NCI-H146 treated with DMSO at 0.1 percent for 48 hours (cell line): ENCODE data around the gene MAP7.
"Not testable (repeated sequence)": the region's sequence is repeated elsewhere in the genome, so short reads cannot be mapped to it uniquely, and the experiment has no call there.

Experiments used
- DNase-seq: peaks from one replicate; lab custom pipeline; 2025; ENCODE audit not compliant: unreplicated experiment; lab: John Stamatoyannopoulos, UW

The MAP7 gene

DNA sequence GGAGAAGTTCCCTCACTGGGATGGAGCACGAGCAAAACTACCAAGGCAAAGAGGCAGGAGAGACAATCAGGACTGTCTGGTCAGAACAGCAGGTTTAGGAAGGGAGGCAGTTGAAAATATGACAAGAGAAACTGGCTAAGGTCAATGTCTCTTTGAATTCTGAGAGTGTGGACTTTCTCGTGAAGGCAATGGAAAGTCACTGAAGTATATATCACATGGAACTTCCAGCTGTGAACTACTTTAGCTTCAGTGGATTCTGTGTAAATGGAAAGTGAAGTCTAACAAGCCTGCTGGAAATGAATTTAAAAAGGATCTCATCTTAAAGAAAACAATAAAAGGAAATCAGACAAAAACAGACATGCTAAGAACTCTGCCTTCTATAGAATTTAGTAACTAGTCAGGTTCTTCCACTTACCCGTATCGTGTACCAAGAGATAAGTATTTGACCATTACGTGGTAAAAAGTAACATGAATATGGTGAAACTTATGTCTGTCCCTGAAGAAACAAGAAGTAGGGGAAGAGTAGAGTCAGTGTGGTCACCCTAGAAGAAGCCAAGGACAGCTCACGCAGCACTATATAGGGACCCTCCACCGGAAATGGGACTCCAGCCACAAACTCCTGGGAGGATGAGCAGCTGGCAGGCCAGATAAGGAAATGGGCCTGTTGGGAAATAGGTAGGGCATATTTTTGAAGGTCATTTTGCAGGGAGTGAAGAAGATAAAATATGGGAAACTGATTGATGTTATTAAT is 123.4 kb downstream of the MAP7 start:
- no peak for DNase-seq

DNA sequence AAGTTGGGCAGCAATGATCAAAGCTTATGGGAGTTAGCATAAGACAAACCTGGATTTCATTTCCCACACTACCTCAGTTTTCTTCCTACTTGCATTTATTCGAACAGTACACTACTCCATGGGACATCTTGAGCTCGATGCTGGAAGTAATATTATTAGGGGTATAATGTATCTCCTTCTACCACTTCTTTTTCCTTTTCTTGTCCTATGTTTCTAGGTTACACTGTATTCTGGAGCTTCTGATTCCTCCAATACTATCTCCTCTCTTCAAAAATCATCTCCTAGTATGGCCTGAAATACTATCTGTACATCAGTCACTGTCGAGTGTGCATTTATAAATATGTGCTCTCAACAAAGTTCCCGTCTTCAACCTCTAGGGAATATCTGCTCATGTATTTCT is 124.4 kb downstream of the MAP7 start:
- no peak for DNase-seq

DNA sequence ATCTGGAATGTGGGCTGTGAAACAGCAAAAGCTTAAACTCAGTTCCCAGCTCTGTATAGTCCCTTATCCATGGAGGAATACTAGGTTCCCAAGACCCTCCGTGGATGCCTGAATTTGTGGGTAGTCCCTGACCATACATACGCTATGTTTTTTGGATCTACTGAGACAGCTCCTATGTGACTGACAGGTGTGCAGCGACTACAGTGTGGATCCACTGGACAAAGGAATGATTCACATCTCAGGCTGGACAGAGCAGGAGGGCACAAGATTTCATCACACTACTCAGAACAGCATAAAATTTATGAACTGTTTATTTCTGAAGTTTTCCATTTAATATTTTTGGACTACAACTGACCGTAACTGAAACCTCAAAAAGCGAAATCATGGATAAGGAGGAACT is 125.3 kb downstream of the MAP7 start:
- DNase-seq: no peak

DNA sequence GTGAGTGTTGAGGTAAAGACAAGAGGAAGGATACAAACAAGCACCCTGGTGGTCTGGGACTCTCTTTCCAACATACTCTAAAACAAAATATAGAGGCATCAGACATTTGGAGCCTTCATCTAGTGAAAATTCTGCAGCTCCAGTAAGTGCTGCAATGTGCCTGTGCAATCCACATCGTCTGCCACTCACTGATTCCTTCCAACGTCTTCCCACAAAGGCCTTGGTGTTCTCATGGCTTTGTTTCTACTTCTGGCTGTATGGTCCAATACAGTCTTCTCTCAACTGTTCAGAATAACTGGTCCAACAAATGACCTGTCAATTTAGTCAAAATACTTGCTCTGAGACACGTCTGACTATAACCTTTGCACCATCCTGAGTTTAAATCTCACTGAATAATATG is 125.8 kb downstream of the MAP7 start:
- DNase-seq: no peak

DNA sequence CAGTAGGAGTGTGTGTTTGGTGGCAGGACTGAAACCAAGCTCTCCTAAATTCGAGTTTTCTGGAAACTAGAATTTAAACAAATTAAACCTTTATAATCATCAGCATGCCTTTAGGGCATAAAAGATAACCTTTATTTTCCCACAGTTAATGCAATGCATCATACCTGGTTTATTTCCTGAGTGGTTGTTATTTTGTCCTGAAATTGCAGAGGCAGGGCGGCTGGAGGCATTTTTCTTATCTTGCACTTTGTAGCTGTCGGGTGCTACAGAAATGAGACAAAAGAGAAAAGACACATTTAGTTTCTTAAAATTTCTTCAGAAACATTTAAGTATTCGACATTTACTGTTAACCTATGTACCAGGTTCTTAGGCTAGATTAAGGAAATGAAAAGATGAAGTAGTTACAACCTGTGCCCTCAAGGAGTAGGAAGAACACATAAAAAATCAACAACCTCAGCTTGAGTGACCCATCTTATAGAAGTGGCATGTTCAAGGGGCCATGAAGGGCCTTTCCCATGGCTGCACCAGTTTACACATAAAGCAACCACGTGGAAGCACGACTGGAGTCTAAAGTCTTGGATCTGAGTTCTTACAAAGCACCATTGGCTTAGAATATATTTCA is 128.6 kb downstream of the MAP7 start:
- no peak for DNase-seq

DNA sequence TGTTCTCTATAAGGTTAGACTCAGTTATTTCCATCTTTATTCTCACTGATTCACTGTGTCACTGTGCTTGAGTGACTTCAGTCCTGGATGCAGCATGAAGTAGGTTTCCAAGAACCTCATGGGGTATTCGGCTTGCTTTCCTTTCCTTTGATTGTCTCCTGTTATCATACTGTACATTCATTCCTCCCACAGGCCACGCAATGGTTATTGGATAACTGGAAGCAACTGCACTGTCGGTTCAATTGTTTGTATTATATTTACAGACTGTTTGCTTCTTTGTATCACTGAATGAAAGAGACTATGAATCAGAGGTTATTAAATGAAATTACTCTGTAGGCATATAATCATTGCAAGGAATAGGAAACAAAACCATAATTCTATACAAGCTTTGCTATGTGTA is 129.4 kb downstream of the MAP7 start:
- DNase-seq: peak; percentile 84

DNA sequence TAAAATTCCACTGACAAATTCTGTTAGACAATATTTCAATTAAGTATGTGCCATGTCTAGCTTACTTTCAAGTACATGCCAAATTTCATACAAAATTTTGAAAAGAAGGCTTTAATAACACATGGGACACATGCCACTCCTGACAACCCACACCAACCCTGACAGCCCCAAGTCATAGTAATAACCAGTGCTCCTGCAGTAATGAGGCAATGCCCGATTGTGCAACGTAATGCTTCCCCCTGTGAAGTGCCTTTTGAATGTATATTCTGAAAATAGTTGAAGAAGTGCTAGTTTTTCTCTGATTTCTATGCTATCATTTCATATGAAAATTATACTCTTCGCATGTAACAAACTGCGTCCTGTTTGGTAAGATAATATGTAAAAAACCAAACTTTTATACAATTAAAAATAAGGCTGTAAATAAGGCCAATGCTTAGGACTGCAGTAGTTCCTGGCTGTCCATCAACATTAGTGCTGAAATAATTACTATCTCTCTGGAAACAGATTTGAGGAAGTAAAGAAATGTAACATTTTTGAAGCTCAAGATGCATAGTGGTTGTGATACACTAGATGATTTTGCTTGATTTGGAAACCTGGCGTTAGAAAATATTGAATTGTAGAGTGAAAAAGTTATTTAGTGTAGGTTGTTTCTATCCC is 134.7 kb downstream of the MAP7 start:
- no peak for DNase-seq

DNA sequence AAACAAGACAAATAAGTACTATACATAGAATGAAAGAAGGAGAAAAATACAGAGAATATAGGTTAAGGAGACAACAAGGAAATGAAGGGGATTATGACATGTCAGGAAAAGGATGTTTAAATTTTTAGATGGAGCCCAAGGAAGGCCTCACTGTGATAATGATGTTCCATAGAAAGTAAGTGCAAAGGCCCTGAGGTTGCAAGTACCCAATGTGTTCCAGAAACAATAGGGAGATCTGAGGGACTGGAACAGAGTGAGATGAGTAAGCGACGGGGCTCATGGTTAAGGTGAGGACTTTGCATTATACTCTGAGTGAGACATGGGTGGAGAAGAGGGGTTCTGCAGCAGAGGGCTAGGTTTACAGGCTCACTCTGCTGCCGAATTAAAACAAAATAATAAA is 137.8 kb downstream of the MAP7 start:
- DNase-seq: no peak

DNA sequence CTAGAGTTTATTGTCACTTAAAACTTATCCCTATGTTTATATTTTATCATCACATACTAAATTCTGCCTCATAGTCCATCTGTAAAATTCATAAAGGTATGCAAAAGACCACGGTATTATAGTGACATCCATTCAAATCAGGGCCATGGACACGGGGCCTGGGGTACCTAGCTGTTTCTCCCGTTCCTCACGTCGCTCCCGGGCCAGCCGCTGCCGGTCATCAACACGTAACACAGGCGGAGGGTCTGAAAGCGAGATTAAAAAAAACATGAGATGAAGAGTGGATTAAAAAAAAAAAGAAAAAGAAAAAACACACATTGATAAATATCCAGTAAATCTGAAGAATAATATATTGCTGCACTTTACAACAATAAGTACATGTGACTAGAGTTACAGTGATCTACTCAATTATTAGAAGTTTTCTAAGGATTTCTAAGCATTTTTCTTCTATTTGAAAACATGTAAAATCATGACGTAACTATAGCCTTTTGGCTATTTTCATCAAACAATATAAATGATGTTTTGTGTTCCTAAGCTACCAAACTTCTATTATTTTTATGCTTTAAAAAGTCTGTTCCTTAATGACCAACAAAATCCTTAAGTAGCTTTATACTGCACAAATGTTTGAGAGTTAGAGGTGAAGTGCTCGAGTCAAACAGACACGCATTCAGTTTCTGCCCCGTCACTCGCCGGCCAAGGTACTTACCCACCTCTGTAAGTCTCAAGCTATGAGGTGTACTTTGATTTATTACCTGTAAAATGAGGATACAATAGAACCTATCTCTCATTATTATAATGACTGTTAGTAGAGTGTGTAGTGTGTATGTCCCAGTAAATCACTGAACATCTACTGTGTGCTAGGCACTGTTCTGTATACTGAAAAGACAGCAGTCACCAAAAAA is 138.5 kb downstream of the MAP7 start:
- DNase-seq: no peak

DNA sequence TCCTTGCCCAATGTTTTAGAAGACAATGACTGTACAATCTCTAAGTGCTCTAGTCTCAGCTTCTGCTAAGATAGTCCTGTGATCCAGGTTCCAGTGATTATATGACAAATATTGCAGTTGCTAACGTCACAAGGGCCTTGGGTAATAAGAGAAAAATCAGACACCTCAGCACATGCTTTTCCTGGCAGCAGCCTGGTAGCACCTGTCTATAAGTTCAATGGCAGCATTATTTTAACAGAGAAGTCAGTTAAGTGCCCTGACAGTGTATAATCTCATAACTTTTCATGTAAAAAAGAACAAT is 139.2 kb downstream of the MAP7 start:
- DNase-seq: no peak

DNA sequence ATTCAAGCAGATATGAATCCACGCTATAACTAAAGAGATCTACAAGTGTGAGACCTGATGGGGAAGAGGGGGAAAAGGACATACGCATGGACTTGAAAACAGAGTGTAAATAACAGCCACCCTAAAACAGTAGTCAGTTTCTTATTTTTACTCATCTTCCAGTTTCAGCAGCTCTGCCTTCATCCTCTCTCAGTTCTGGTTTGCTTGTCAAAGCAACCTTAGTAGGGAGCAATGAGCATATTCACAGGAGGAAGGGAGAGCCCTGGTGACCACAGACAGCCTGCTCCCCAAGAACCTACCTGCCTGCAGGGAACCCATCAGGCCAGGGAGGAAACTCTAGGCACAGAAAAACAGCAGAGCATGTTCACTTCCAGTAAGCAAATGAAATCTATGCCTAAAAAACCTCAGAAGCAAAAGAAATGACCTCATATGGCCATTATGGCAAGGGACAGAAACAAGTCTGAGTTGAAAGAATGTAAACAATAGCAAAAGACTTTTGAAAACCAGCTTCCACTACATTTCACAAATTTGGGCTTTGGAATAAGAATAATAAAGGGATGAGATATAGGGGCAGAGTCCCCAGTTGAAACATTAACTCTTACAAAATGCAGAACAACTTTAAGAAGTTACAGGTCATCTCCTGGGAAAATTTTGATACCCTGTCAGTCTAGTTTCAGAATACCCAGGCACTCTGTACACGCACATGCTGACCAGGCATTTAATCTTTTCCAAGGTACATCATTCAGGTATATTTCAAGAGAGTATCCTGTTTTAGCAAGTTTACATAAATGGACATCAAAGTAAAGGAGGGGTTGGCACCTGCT is 139.8 kb downstream of the MAP7 start:
- DNase-seq: no peak

DNA sequence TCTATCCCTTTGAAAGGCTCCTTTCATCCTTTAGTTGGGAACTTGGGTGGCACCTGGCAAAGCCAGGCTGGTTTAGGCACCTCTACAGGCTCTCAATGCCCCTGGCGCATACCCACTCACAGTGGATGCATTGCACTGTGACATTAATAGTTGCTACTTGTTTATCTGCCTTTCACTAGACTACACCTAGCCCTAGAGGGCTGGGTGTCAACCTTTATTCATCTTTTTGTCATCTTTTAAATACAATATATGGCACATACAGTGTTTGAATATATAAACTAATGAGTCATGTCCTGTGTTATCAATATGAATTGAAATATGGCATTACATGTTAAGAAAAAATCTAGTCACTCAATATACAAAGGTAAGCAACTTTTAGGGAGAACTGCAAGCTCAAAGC is 140.6 kb downstream of the MAP7 start:
- DNase-seq: no peak

DNA sequence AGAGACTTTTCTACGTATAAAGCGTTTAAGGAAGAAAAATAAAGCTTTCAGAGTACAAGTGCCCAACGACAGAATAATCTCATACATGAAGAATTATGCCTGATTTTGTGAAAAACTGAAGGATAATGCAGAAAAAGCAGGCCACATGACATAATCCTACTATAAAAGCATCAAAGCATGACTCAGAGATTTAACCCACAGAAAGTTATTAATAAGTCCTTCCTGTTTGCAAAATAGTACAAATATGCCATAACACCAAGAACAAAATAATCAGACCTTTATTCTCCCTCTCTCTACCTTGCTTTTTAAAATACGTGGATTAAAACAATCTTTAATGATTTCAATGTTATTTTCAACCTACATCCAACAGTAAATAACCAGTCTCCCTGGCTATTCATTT is 142.0 kb downstream of the MAP7 start:
- DNase-seq: no peak

DNA sequence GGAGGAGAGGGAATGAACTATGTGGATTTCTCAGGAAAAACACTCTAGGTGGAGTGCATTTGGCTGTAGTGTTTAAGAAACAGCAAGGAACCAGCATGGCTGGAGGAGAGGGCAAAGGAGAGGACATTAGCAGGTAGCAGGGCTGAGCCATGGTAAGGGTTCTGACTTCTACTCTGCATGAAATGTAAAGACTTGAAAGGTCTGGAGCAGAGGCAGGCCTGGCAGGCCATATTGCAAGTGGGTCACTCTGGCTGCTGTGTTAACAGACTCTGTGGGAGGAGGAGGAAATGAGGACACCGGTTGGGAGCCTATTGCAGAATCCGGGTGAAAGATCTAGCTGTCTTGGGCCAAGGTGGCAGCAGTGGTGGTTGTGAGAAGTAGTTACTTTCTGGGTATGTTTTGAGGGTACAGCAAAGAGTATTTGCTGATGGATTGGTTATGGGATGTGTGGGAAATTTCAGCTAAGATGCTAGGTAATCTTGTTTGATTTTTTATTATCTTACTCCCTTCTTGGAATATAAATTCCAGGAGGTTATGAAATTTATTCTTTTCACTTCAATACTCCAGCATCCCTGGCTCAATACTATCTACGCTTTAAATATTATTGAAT is 144.7 kb downstream of the MAP7 start:
- DNase-seq: no peak

DNA sequence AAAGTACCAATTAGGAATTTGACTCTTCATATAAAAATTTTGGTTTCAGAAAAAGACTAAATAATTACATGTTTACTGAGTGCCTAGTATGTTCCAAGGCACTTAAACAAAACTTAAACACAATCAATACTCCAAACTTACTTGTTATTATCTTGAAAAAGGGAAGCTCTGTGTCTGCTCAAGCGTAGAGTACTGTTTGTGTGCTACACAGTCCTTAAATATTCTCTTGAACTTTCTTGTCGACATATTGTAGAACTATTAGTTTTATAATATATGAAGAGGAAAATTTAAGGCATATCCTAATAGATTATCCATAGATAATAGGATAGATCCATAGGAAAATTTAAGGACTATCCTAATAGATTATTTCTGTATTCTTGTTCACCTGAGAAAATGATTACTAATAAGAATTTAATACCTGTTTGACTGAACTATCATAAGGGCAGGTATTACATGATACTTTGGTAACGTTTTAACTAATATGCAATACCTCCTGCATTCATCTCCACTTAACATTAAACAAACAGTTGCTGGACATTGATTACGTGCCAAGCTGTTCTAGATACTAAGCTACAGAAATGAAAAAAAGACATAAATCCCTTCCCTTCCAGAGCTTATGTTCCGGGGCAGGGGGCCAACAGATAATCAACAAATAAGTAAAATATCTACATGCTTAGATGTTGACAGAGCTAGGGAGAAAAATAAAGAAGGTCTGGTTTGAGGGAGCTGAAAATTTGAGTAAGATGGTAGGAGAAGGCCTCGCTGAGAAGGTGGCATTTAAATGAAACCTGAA is 145.4 kb downstream of the MAP7 start:
- no peak for DNase-seq

DNA sequence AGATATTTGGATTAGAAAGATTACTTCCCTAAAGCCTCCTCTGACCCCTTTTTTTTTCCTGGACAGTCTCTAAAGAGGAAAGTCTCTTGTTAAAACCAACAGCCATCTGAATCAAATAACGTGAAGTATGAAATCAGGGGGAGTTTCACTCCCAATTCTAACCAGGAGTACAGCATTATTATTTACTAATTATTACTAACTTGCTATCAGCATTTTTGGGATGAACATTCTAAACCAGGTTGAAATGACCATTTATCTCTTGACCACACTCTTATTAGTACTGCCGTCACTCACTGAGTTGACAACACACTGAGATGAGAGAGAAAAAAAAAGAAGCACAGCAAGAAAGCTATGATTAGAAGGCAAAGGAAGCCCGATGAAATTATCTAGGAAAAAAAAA is 146.2 kb downstream of the MAP7 start:
- DNase-seq: no peak

DNA sequence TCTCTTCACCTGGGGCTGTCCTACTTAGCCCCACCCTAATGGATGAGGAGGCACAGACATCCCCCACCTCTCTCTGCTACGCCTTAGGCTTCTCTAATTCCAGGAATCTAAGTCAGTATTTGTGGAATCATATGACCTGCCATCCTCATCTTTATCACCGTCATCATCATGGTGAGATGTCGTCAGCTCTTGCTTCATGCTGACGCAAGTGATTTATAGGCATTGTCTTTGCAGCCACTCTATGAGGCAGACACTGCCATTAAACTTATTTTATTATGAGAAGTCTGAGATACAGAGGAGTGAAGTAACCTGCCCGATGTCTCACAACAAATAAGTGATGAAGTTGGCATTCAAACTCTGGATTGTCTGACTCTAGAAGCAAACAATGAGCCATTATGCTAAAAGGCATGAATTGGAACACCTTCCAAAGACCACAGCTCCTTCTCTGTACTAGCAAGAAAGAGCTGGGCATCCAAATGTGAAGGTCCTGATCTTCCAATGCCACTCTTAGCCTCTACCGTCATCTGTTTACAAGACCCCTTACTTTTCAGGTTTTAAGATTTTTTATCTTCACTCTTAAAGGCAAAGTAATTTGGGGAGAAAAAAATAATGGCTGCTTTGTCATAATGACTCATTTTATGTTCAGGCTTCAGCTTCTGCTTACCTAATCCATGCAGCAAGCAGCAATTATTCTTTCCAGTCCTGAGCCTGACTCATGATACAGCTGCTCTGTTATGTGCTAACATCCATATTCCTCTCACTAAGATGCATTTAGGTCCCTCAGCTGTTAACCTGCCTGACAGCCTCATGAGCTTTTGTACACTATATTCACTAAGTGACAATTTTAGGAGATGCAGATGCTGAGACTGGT is 146.9 kb downstream of the MAP7 start:
- peak; percentile 44 for DNase-seq

DNA sequence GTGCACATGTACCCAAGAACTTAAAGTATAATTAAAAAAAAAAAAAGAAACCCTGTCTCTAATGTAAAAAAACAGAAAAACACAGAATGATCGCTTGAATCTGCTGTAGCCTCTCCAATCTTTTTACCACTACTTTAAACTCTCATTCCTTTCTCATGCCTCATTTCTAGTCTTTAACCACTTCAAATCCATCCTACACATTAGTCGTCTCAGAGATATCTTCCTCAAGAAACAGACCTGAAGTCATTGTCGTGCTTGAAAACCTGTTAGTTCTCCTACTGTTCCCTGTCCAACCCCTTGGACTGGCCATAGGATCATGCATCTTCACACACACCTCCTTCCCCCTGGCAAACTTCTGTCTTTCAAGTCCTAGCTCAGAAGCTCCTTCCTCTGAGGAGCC is 148.5 kb downstream of the MAP7 start:
- DNase-seq: no peak

DNA sequence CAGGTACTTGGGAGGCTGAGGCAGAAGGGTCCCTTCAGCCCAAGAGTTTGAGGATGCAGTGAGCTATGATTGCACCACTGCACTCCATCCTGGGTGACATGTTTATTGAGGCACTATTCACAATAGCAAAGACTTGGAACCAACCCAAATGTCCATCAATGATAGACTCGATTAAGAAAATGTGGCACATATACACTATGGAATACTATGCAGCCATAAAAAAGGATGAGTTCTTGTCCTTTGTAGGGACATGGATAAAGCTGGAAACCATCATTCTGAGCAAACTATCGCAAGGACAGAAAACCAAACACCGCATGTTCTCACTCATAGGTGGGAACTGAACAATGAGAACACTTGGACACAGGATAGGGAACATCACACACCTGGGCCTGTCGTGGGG is 149.0 kb downstream of the MAP7 start:
- DNase-seq: not testable (repeated sequence)
